Measurements from ENCODE around the gene DUSP8. TPM values are rescaled to one million over a fixed set of nuclear protein-coding genes. Genes with fewer than 3 reads are reported as not detected.

The DUSP8 gene
- total and polyA plus RNA-seq, 9 of the 15 experiments (the other 6 are each of a cell fraction or from before 2014, with no cell fraction given), result 0.14 to 2.0 (median 0.86) TPM; not detected in 2

- TF ChIP-seq E2F8 (IDR thresholded peaks at IDR 0.05; ENCODE audit: low read depth, partially characterized antibody) (no peak), SRSF1 (IDR thresholded peaks at IDR 0.05; ENCODE audit: low read depth, low read length) (no peak), ZNF212 (CRISPR knock-in tag; IDR thresholded peaks at IDR 0.05) (no peak), MTA3 (IDR thresholded peaks at IDR 0.05; ENCODE audit: borderline replicate concordance) (no peak), HDGF (IDR thresholded peaks at IDR 0.05) (no peak), ZNF449 (CRISPR knock-in tag; IDR thresholded peaks at IDR 0.05) (no peak), RB1 (IDR thresholded peaks at IDR 0.05; ENCODE audit: low read depth) (no peak), ZNF175 (CRISPR knock-in tag; IDR thresholded peaks at IDR 0.05; ENCODE audit: low read depth) (no peak), HNRNPK (IDR thresholded peaks at IDR 0.05; ENCODE audit: low read depth, low read length, poor library complexity, severe bottlenecking) (no peak), IFI16 (CRISPR knock-in tag; IDR thresholded peaks at IDR 0.05) (no peak)
Observed at GRCh38 chr11:1604181-1604580, 32.1 kb upstream of the DUSP8 start (continued).
